Stimulated activated naive CD8-positive, alpha-beta T cell treated with anti-CD3 and anti-CD28 coated beads, Interleukin-15, Interleukin-2, amounts not matched to agents 100 ng/mL and 50 ng/mL, for 24 hours (primary cell): Measurements from ENCODE around the gene VWDE.
"Not testable (repeated sequence)": the region's sequence is repeated elsewhere in the genome, so short reads cannot be mapped to it uniquely, and the experiment has no call there.

Experiments
- H3K27ac Mint-ChIP-seq: one replicate; pipeline ENCODE4 v1.8.0; 2021; ENCODE audit warnings: mild to moderate bottlenecking, mixed read lengths
- H3K27me3 Mint-ChIP-seq: one replicate; pipeline ENCODE4 v1.8.0; 2021; ENCODE audit warnings: mixed read lengths
- H3K36me3 Mint-ChIP-seq: one replicate; pipeline ENCODE4 v1.8.0; 2021; ENCODE audit warnings: low read depth, mixed read lengths
- H3K4me1 Mint-ChIP-seq: one replicate; pipeline ENCODE4 v1.8.0; 2021; ENCODE audit warnings: low read depth, mixed read lengths
- H3K4me3 Mint-ChIP-seq: one replicate; pipeline ENCODE4 v1.8.0; 2021; ENCODE audit warnings: mild to moderate bottlenecking, mixed read lengths
- H3K9me3 Mint-ChIP-seq: one replicate; pipeline ENCODE4 v1.8.0; 2021; ENCODE audit warnings: mixed read lengths

Gene VWDE

DNA sequence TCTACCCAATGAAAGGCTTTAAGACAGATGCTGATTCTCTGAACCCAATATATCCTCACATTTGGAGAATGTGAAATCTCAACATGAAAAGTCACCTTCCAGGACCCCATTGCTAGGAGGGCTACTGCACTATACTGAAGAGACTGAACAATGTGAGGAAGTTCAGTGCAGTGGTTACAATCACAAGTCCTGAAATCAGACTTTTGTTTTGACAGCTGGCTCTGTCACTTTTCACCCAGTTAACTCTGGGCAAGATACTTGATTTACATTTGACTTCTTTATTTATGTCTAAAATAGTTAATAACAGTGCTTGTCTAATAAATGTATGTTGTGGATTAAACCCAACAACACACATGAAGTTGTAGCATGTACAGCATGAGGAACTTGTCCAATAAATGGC lies 14.8 kb upstream of the VWDE start:
- Mint-ChIP-seq H3K27ac (no peak overlapping the region), H3K9me3 (peaks cover under 1% of the 10 kb centered on the region), H3K4me3 (no peak overlapping the region), H3K27me3 (peaks cover 11% of the 10 kb centered on the region), H3K36me3 (no peaks in the 10 kb centered on the region), H3K4me1 (no peaks in the 10 kb centered on the region)

DNA sequence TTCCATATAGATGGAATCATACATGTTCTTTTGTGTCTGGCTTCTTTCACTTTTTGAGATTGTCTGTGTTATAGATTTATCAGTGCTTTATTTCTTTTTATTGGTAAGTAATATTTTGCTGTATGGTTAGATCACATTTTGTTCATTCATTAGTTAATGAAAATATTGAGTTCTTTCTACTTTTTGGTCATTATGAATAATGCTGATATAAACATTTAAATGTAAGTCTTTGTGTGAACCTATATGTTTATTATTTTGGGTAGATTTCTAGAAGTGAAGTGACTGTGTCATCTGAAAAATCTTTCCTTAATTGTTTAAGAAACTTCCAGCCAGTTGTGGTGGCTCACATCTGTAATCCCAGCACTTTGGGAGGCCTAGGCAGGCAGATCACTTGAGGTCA lies 11.4 kb upstream of the VWDE start:
- Mint-ChIP-seq H3K9me3 (peaks cover 4% of the 10 kb centered on the region), H3K36me3 (no peaks in the 10 kb centered on the region), H3K4me1 (no peaks in the 10 kb centered on the region), H3K27ac (no peak overlapping the region), H3K27me3 (peaks cover 8% of the 10 kb centered on the region), H3K4me3 (no peak overlapping the region)

DNA sequence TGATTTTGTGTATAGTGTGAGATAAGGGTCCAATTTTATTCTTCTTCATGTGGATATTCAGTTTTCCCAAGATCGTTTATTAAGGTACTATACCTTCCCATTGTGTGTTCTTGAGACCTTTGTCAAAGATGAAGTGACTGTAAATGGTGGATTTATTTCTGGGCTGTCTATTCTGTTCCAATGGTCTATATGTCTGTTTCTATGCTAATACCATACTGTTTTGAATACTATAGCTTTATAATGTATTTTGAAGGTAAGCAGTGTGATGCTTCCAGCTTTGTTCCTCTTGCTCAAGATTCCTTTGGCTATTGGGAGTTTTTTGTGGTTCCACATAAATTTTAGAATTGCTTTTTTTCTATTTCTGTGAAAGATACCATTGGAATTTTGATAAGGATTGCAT lies 8.7 kb upstream of the VWDE start:
- H3K27ac Mint-ChIP-seq: no peak overlapping the region
- H3K36me3 Mint-ChIP-seq: no peaks in the 10 kb centered on the region
- H3K27me3 Mint-ChIP-seq: peaks cover 1% of the 10 kb centered on the region
- H3K9me3 Mint-ChIP-seq: peaks cover 5% of the 10 kb centered on the region
- H3K4me1 Mint-ChIP-seq: no peaks in the 10 kb centered on the region
- no peak overlapping the region for H3K4me3 Mint-ChIP-seq

DNA sequence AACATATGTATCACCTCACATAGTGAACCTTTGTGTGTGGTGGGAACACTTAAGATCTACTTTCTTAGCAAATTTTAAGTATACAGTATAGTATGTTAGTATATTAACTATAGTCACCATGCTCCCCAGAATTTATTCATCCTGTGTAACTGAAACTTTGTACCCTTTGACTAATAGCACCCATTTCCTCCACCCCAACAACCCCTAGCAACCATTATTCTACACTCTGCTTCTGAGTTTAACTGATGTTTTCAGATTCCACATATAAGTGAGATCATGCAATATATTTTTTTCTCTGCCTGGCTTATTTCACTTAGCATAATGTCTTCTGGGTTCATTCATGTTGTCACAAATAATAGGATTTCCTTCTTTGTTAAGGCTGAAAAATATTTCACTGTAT lies 6.9 kb upstream of the VWDE start:
- Mint-ChIP-seq H3K27ac (no peak overlapping the region), H3K9me3 (peaks cover 6% of the 10 kb centered on the region), H3K36me3 (no peaks in the 10 kb centered on the region), H3K27me3 (no peaks in the 10 kb centered on the region), H3K4me3 (no peak overlapping the region), H3K4me1 (no peaks in the 10 kb centered on the region)

DNA sequence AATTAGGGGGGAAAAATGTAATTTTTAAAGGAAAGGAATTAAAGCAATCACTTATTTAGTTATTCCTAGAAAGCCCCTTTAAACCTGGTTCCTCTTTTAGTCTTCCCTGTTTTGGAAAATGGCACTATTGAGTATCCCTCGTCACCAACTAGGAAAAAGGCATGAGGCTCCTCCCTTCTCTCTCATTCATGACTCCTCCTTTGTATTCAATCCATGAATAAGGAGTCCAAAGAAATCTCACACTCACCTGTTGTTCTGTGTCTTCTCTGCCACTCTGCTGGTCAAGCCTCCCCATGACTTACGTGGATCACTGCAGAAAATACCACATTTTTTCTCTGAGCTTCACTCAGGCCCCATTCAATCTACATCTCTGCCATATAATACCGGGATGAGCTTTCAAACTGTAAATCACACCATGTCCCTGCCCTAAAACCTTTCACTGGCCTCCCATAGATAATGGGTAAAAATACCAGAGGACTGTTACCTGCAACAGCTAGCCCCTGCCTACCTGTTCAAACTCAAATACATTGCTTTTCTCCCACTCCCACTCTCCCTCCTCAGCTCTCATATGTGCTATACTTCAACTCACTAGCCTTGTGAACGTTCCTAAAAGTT lies 5.5 kb upstream of the VWDE start:
- Mint-ChIP-seq H3K27ac (no peak overlapping the region), H3K4me1 (peaks cover 4% of the 10 kb centered on the region), H3K4me3 (no peak overlapping the region), H3K27me3 (peaks cover 4% of the 10 kb centered on the region), H3K36me3 (no peaks in the 10 kb centered on the region), H3K9me3 (peaks cover 6% of the 10 kb centered on the region)

DNA sequence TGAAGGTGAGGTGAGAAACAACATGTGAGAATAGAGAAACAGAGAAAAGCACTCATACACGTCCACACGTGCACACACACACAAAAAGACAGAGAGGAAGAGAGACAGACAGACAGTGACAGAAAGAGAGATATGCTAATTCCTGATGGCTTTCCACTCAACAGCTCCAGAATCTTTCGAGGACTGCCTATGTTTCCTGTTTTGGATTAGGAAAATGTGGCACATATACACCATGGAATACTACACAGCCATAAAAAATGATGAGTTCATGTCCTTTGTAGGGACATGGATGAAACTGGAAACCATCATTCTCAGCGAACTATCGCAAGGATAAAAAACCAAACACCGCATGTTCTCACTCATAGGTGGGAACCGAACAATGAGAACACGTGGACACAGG lies 4.0 kb upstream of the VWDE start:
- peaks cover 17% of the 10 kb centered on the region for H3K4me1 Mint-ChIP-seq
- H3K27me3 Mint-ChIP-seq: peaks cover 13% of the 10 kb centered on the region
- not testable (repeated sequence) for H3K36me3 Mint-ChIP-seq, H3K27ac Mint-ChIP-seq, H3K9me3 Mint-ChIP-seq, H3K4me3 Mint-ChIP-seq

DNA sequence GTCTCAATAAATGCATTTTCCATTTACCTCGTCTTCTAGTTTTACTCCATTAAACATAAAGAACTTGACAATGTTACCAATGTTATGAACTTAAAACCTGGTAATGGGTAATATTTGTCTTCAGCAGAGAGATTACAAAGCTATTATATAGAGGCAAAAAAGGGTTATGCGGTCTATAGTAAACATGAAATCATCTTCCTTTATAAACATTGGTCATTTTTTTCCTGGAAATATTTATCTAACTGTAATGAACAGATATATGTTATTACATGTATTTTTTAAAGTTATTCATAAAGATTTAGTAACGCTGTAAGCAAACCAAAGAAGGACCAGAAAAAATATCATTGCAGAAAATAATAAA lies 1.3 kb downstream of the VWDE start:
- Mint-ChIP-seq H3K27ac (no peak overlapping the region), H3K4me3 (peak overlapping the region; percentile 25), H3K36me3 (peaks cover 12% of the 10 kb centered on the region), H3K4me1 (peaks cover 17% of the 10 kb centered on the region), H3K27me3 (peaks cover 38% of the 10 kb centered on the region), H3K9me3 (peaks cover 10% of the 10 kb centered on the region)

DNA sequence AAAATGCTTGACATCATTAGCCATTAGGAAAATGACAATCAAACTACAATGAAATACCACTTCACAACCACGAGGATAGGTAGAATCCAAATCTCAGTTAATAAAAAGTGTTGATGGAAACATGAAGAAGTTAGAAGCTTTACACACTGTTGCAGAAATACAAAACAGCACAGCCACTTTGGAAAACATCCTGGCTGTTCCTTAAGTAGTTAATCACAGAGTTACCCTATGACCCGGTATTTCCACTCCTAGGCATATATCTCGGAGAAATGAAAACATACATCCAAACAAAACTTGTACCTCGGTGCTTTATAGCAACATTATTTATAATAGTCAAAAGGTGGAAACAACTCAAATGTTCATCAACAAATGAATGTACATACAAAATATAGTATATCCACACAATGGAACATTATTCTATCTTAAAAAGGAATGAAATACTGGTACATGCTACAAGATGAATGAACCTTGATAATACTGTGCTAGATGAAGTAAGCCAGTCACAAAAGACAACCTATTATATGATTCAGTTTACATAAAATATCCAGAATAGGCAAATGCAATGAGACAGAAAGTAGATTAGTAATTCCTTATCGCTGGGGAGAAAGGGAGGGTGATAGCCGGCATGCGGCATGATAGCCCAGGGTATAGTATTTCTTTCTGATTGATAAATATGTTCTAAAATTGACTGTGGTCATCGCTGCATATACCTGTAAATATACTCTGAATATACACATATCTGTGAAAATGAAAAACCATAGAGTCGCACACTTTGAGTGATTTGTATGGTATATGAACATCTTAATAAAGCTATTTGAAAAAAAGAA lies 1.9 kb downstream of the VWDE start:
- Mint-ChIP-seq H3K9me3 (peaks cover 10% of the 10 kb centered on the region), H3K4me1 (peaks cover 17% of the 10 kb centered on the region), H3K27ac (no peak overlapping the region), H3K36me3 (peaks cover 13% of the 10 kb centered on the region), H3K27me3 (peaks cover 38% of the 10 kb centered on the region), H3K4me3 (peak overlapping the region; percentile 25)

DNA sequence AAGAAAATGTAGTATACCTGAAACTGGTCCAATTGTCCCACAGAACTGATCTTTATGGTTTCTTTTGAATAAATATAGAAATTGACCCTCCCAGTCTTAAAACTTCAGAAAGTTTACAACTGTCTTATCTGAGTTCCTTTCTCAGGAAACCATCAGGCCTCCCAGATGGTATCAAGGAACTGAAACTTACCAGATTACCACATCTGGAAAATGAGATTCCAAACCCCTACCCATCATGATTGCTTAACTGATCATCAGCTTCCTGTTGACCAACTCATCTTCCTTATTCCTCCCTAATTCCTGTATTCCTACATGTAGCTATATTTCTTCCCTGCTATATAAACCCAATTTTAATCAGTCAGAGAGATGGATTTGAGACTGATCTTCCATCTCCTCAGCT lies 5.5 kb downstream of the VWDE start:
- H3K4me1 Mint-ChIP-seq: peaks cover 6% of the 10 kb centered on the region
- H3K36me3 Mint-ChIP-seq: peaks cover 13% of the 10 kb centered on the region

DNA sequence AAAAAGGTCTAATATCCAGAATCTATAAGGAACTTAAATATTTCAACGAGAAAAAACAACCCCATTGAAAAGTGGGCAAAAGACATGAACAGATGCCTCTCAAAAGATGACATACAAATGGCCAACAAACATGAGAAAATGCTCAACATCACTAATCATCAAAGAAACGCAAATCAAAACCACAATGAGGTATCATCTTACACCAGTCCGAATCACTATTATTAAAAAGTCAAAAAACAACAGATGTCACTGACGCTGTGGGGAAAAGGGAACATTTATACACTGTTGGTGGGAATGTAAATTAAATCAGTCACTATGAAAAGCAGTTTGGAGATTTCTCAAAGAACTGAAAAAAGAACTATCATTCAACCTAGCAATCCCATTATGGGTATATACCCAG lies 6.0 kb downstream of the VWDE start:
- Mint-ChIP-seq H3K27me3 (peaks cover 26% of the 10 kb centered on the region), H3K4me1 (peaks cover under 1% of the 10 kb centered on the region), H3K4me3 (no peak overlapping the region), H3K9me3 (peaks cover 10% of the 10 kb centered on the region), H3K36me3 (peaks cover 13% of the 10 kb centered on the region), H3K27ac (no peak overlapping the region)

More for the DNA sequence above, 5.5 kb downstream of the VWDE start:
- peaks cover 28% of the 10 kb centered on the region for H3K27me3 Mint-ChIP-seq
- no peak overlapping the region for H3K4me3 Mint-ChIP-seq
- no peak overlapping the region for H3K27ac Mint-ChIP-seq
- H3K9me3 Mint-ChIP-seq: peaks cover 10% of the 10 kb centered on the region

DNA sequence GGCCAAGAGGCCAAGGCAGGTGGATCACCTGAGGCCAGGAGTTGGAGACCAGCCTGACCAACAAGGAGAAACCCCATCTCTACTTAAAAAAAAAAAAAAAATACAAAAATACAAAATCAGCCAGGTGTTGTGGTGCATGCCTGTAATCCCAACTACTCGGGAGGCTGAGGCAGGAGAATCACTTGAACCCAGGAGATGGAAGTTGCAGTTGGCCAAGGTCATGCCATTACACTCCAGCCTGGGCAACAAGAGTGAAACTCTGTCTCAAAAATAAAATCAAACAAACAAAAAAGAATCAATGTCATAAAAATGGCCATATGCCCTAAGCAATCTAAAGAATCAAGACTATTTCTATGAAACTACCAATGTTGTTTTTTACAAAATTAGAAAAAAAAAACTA lies 7.0 kb downstream of the VWDE start:
- H3K27ac Mint-ChIP-seq, H3K4me3 Mint-ChIP-seq, H3K4me1 Mint-ChIP-seq: not testable (repeated sequence)
- peaks cover 13% of the 10 kb centered on the region for H3K36me3 Mint-ChIP-seq
- peaks cover 10% of the 10 kb centered on the region for H3K9me3 Mint-ChIP-seq
- peaks cover 17% of the 10 kb centered on the region for H3K27me3 Mint-ChIP-seq

DNA sequence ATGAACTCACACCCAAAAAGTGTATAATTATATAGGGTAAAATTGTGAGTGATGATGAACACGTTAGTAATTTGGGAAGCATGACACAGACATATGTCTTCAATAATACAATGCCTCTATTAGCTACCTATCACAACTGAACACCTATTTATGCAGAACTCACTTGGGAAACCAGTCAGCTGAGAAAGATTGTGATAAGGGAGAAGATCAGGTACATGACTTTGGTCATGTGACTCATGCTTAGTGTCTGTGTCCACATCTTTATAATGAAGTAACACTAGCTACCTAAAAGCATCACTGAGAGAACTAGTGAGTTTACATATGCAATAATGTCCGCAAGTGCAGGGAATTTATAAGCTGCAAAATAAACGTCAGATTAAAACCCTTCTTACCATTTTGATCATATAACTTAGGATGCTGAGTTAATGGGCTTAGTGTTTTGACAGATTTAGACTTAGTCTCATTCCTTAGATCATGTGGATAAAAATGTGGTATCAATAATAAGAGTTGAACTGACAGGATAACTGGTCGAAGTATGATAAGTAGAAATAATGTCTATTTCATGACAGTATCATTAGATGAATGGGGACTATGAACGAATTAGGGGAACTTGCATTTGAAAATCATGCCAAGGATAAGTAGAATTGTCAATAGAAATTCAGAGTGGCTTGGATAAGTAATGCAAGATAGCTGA lies 11.6 kb downstream of the VWDE start:
- H3K9me3 Mint-ChIP-seq: no peaks in the 10 kb centered on the region
- no peak overlapping the region for H3K27ac Mint-ChIP-seq
- no peaks in the 10 kb centered on the region for H3K4me1 Mint-ChIP-seq
- no peaks in the 10 kb centered on the region for H3K27me3 Mint-ChIP-seq
- no peak overlapping the region for H3K4me3 Mint-ChIP-seq
- H3K36me3 Mint-ChIP-seq: no peaks in the 10 kb centered on the region

DNA sequence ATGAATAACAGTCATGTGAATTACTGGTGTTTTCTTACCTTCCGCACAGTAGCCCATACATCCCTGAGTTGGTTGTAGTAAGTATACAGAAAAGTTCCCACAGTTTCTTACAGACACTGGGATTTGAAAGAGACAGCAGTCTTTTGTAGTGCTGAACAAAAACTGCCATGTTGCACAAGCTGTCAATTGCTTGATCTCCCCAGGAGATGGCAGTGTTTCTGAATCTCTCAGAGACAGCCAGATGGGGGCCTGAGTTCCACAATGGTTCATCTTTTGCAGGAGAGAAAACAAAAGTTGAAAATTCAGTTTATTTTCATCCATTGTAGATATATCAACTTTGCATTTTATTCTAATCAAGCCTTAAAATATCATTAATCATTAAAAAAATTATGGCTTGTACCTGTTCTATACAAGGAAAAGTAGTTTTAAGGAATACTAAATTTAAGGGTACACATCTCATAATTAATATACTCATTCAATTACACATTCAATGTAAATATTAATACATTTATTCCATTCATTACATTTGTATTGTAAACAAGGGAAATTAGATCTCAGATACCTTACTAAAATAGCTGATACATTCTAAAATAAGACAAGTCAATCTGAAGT lies 14.5 kb downstream of the VWDE start:
- Mint-ChIP-seq H3K4me3 (no peak overlapping the region), H3K4me1 (no peaks in the 10 kb centered on the region), H3K27me3 (no peaks in the 10 kb centered on the region), H3K36me3 (no peaks in the 10 kb centered on the region), H3K9me3 (no peaks in the 10 kb centered on the region), H3K27ac (no peak overlapping the region)

DNA sequence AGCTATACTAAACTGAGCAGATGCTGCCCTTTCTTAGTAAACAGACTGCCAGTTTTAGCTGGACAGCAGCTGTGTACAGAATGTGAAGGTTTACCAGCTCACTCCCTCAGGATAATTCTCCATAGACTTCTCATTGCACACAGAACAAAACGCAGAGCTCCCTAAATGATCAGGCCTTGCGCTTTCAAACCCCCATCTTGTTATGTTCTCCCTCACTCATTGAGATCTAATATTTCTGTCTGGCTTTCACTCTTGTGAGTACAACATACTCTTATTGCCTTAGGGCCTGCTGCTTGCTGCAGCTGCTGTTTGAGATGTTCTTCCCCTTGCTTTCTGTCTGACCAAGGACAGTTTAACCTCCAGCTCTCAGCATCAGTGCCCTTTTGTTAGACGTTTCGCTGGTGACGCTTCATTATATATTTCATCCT lies 17.3 kb downstream of the VWDE start:
- Mint-ChIP-seq H3K36me3 (no peaks in the 10 kb centered on the region), H3K4me1 (no peaks in the 10 kb centered on the region), H3K27me3 (peaks cover 3% of the 10 kb centered on the region), H3K4me3 (no peak overlapping the region), H3K27ac (no peak overlapping the region), H3K9me3 (no peaks in the 10 kb centered on the region)

DNA sequence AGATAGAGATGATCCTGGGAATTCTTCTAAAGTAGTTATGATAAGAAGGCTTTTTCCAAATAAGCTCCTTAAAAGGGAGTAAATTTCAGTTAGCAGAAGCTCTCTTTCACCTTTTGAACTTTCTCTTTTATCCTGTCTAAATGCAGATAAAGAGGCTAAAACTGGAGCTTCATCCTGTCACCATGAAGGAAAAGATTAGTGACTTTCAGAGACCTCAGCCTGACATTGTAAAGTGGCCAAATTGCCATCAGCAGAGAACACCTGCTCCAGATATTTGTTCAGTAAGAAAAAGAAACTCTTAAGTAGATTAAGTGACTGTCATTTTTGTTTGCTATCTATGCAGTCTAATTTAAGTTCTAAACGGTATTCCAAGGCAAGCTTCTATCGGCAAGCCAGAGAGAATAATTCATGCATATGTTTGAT lies 18.3 kb downstream of the VWDE start:
- no peak overlapping the region for H3K27ac Mint-ChIP-seq
- H3K36me3 Mint-ChIP-seq: no peaks in the 10 kb centered on the region
- H3K4me3 Mint-ChIP-seq: no peak overlapping the region
- H3K9me3 Mint-ChIP-seq: no peaks in the 10 kb centered on the region
- H3K27me3 Mint-ChIP-seq: peaks cover 3% of the 10 kb centered on the region
- no peaks in the 10 kb centered on the region for H3K4me1 Mint-ChIP-seq
